ENCODE measurements around the gene SMG9.

SMG9 gene

GRCh38 chr19:43681821-43682220 lies 72.9 kb downstream of the SMG9 start:
- Histone ChIP-seq H3K9me3 (no peaks in the 10 kb centered on the region), H3K36me3 (no peaks in the 10 kb centered on the region), H3K4me3 (ENCODE audit: low read depth in 1 of 2, low read length in 1 of 2) (no peak overlapping the region), H3K27me3 (no peaks in the 10 kb centered on the region), H3K4me1 (ENCODE audit: control insufficient read depth in 1 of 2, insufficient read depth in 1 of 2, low read depth in 1 of 2, low read length in 1 of 2) (peaks cover 35 to 37% of the 10 kb centered on the region in 2 experiments), H3K27ac (peak overlapping the region; percentile 87)
- peak; percentile 46 for TF ChIP-seq CTCF (IDR thresholded peaks at IDR 0.05)

GRCh38 chr19:43678512-43679261 lies 76.1 kb downstream of the SMG9 start:
- Histone ChIP-seq H3K4me3 (ENCODE audit: low read depth in 1 of 2, low read length in 1 of 2) (no peak overlapping the region), H3K9me3 (no peaks in the 10 kb centered on the region), H3K4me1 (ENCODE audit: control insufficient read depth in 1 of 2, insufficient read depth in 1 of 2, low read depth in 1 of 2, low read length in 1 of 2) (peaks cover 55% of the 10 kb centered on the region in 2 experiments), H3K36me3 (no peaks in the 10 kb centered on the region), H3K27me3 (no peaks in the 10 kb centered on the region), H3K27ac (no peak overlapping the region)
- no peak for TF ChIP-seq CTCF (IDR thresholded peaks at IDR 0.05)
